Mesodermal cell (in vitro differentiated cells): ENCODE measurements around the gene PTCH2. TPM values are rescaled to one million over a fixed set of nuclear protein-coding genes. Genes with fewer than 3 reads are reported as not detected.

Experiments
- H3K27ac ChIP-seq: 2 replicates; pipeline ENCODE4 v1.7.0; 2013; ENCODE audit warnings: mild to moderate bottlenecking, low read depth, low read length, moderate library complexity; ENCODE audit not compliant: severe bottlenecking
- H3K36me3 ChIP-seq: 2 replicates; pipeline ENCODE4 v1.7.1; 2013; ENCODE audit warnings: mild to moderate bottlenecking, low read length, moderate library complexity; ENCODE audit not compliant: control insufficient read depth, insufficient read depth
- H3K4me1 ChIP-seq: one replicate; pipeline ENCODE4 v1.7.1; 2013; ENCODE audit warnings: mild to moderate bottlenecking, low read length; ENCODE audit not compliant: insufficient read depth, control insufficient read depth, poor library complexity, severe bottlenecking
- H3K4me3 ChIP-seq: 2 replicates; pipeline ENCODE4 v1.7.0; 2013; ENCODE audit warnings: low read length, control low read depth, mild to moderate bottlenecking; ENCODE audit not compliant: insufficient read depth, poor library complexity, severe bottlenecking; ENCODE audit errors: extremely low read depth
- H3K9me3 ChIP-seq: 2 replicates; pipeline ENCODE4 v1.7.1; 2013; ENCODE audit warnings: mild to moderate bottlenecking, low read length, moderate library complexity; ENCODE audit not compliant: control insufficient read depth
- WGBS, 2 experiments: methylation state at CpG; one replicate each; pipeline ENCODE4 v1.1.5; 2013; ENCODE audit warnings: missing lambda C conversion rate in 2 of 2; ENCODE audit not compliant: insufficient coverage in 2 of 2; 5-methylcytosine and 5-hydroxymethylcytosine counted together
- polyA plus RNA-seq, 2 experiments: library from polyadenylated mRNA; stranded (reverse); fragments of 50-300 nt; gene quantifications; one replicate each; pipeline ENCODE4 v1.2.3, GENCODE V29; 2013

The PTCH2 gene
- 2.7 TPM for polyA plus RNA-seq (2013, experiment 1 of 2)
- 6.1 TPM for polyA plus RNA-seq (2013, experiment 2 of 2)

GRCh38 chr1:44842862-44843655 is at the start of gene PTCH2:
Gene PTCH2, minus strand, starts transcription at chr1:44843253. Its CDS starts 321 bp downstream, at chr1:44842932.
- Histone ChIP-seq H3K4me3 (peak within 1 kb of the TSS; percentile 54), H3K36me3 (no peaks in the 10 kb centered on the region), H3K9me3 (no peaks in the 10 kb centered on the region), H3K4me1 (no peaks in the 10 kb centered on the region), H3K27ac (no peak within 1 kb of the TSS)
- 2% methylated on average over 42 to 55 of the region's 72 CpGs for WGBS, 2 experiments

- peaks cover 6% of the 10 kb centered on the region for H3K4me1 ChIP-seq
- WGBS, 2 experiments, result 83 to 90% methylated on average over 1 to 3 of the region's 3 CpGs
- H3K9me3 ChIP-seq, result peaks cover 48% of the 10 kb centered on the region
- H3K36me3 ChIP-seq, result peaks cover 57% of the 10 kb centered on the region
- no peak overlapping the region for H3K4me3 ChIP-seq
- H3K27ac ChIP-seq, result no peak overlapping the region
These were observed 47.0 kb upstream of the PTCH2 start for GRCh38 chr1:44890007-44890406.

- H3K27ac ChIP-seq, result no peak overlapping the region
- peaks cover 51% of the 10 kb centered on the region for H3K9me3 ChIP-seq
- H3K4me1 ChIP-seq, result no peaks in the 10 kb centered on the region
- H3K4me3 ChIP-seq, result no peak overlapping the region
- H3K36me3 ChIP-seq, result peaks cover 47% of the 10 kb centered on the region
- 96% methylated on average over 3 of the region's 6 CpGs; no CpG with 5 or more reads in 1 of the 2 experiments for WGBS, 2 experiments
These were observed 42.4 kb upstream of the PTCH2 start for GRCh38 chr1:44885406-44885805.

- Histone ChIP-seq H3K36me3 (peaks cover 47% of the 10 kb centered on the region), H3K9me3 (peaks cover 47% of the 10 kb centered on the region), H3K4me3 (no peak overlapping the region), H3K4me1 (no peaks in the 10 kb centered on the region), H3K27ac (no peak overlapping the region)
- WGBS, 2 experiments, result 90 to 92% methylated on average over 2 of the region's 2 CpGs
These were observed 41.7 kb upstream of the PTCH2 start for GRCh38 chr1:44884746-44885145.

GRCh38 chr1:44881011-44881632 is 38.1 kb upstream of the PTCH2 start:
- 84 to 94% methylated on average over 3 to 7 of the region's 7 CpGs for WGBS, 2 experiments
- no peaks in the 10 kb centered on the region for H3K4me1 ChIP-seq
- no peak overlapping the region for H3K4me3 ChIP-seq
- H3K9me3 ChIP-seq, result peaks cover 16% of the 10 kb centered on the region
- peaks cover 41% of the 10 kb centered on the region for H3K36me3 ChIP-seq
- H3K27ac ChIP-seq, result no peak overlapping the region

- H3K4me1 ChIP-seq, result no peaks in the 10 kb centered on the region
These were observed 31.1 kb upstream of the PTCH2 start for GRCh38 chr1:44874155-44874554.

GRCh38 chr1:44870096-44870495 is 27.0 kb upstream of the PTCH2 start:
- no peak overlapping the region for H3K27ac ChIP-seq
- H3K4me1 ChIP-seq, result no peaks in the 10 kb centered on the region
- peaks cover 28% of the 10 kb centered on the region for H3K36me3 ChIP-seq
- H3K4me3 ChIP-seq, result no peak overlapping the region
- WGBS, 2 experiments, result 91 to 96% methylated on average over 2 to 3 of the region's 4 CpGs
- H3K9me3 ChIP-seq, result no peaks in the 10 kb centered on the region

More at GRCh38 chr1:44874155-44874554, 31.1 kb upstream of the PTCH2 start:
- Histone ChIP-seq H3K36me3 (peaks cover 37% of the 10 kb centered on the region), H3K27ac (no peak overlapping the region), H3K9me3 (no peaks in the 10 kb centered on the region), H3K4me3 (no peak overlapping the region)
- WGBS, 2 experiments, result 100% methylated on average over 2 of the region's 2 CpGs; no CpG with 5 or more reads in 1 of the 2 experiments

- WGBS, 2 experiments, result 90 to 94% methylated on average over 2 to 7 of the region's 10 CpGs
- no peaks in the 10 kb centered on the region for H3K4me1 ChIP-seq
- no peaks in the 10 kb centered on the region for H3K9me3 ChIP-seq
- H3K4me3 ChIP-seq, result no peak overlapping the region
- peaks cover 22% of the 10 kb centered on the region for H3K36me3 ChIP-seq
- no peak overlapping the region for H3K27ac ChIP-seq
These were observed 24.7 kb upstream of the PTCH2 start for GRCh38 chr1:44867801-44868200.

- no peaks in the 10 kb centered on the region for H3K4me1 ChIP-seq
- H3K36me3 ChIP-seq, result peaks cover 4% of the 10 kb centered on the region
- H3K9me3 ChIP-seq, result no peaks in the 10 kb centered on the region
- 93 to 100% methylated on average over 2 to 4 of the region's 5 CpGs for WGBS, 2 experiments
- H3K27ac ChIP-seq, result no peak overlapping the region
- H3K4me3 ChIP-seq, result no peak overlapping the region
These were observed 19.9 kb upstream of the PTCH2 start for GRCh38 chr1:44862829-44863401.

- H3K4me1 ChIP-seq, result no peaks in the 10 kb centered on the region
- peaks cover 9% of the 10 kb centered on the region for H3K36me3 ChIP-seq
- no peaks in the 10 kb centered on the region for H3K9me3 ChIP-seq
- H3K4me3 ChIP-seq, result no peak overlapping the region
- WGBS, 2 experiments, result no CpG with 5 or more reads among the region's 1 CpG
- no peak overlapping the region for H3K27ac ChIP-seq
These were observed 17.9 kb upstream of the PTCH2 start for GRCh38 chr1:44860891-44861425.
